DOHH2 (cell line): ENCODE data around the gene PCAT6.

Source experiments
- EZH2phosphoT487 ChIP-seq: fragments of 200-600 bp; sonication (generic); IDR thresholded peaks from 2 replicates; pipeline ENCODE4 v1.6.1; 2017; ENCODE audit warnings: borderline replicate concordance, mild to moderate bottlenecking, antibody characterized with exemption, low read length, moderate library complexity, mixed read lengths
- TF ChIP-seq, protein P1 (sequence below): fragments of 200-600 bp; sonication (generic); IDR thresholded peaks from one replicate; pipeline ENCODE4 v1.5.1; 2014; ENCODE audit warnings: antibody characterized with exemption, mild to moderate bottlenecking, low read depth, low read length; ENCODE audit not compliant: poor library complexity, severe bottlenecking

DNA sequence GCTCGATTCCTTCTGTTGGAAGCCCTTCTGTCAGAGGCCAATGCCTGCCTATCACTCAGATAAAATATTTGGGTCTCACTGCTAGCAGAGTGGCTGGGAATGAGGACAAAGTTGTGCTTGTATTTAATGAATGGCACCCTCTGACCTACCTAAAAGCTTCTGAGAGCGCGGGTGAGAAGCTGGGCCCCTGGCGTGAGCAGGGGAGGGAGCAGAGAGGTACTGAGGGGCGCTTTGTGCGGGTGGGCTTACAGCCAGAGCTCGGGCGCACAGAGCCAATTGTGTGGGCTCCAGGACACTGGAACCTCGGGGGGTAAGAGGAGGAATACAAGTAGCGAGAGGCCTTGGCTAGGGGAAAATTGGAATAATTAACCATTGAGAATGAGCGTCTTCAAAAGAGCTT, 32.3 kb downstream of the PCAT6 start:
- TF ChIP-seq, protein P1, sequence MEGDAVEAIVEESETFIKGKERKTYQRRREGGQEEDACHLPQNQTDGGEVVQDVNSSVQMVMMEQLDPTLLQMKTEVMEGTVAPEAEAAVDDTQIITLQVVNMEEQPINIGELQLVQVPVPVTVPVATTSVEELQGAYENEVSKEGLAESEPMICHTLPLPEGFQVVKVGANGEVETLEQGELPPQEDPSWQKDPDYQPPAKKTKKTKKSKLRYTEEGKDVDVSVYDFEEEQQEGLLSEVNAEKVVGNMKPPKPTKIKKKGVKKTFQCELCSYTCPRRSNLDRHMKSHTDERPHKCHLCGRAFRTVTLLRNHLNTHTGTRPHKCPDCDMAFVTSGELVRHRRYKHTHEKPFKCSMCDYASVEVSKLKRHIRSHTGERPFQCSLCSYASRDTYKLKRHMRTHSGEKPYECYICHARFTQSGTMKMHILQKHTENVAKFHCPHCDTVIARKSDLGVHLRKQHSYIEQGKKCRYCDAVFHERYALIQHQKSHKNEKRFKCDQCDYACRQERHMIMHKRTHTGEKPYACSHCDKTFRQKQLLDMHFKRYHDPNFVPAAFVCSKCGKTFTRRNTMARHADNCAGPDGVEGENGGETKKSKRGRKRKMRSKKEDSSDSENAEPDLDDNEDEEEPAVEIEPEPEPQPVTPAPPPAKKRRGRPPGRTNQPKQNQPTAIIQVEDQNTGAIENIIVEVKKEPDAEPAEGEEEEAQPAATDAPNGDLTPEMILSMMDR = no peak
- TF ChIP-seq EZH2phosphoT487 = no peak
